Fibroblast of gingiva (primary cell): ENCODE data around the gene TMEM209.
A peak's percentile ranks its signal among the peaks of the same experiment; 100 is the strongest.
"Not testable (repeated sequence)": the region's sequence is repeated elsewhere in the genome, so short reads cannot be mapped to it uniquely, and the experiment has no call there.

Source experiments
- DNase-seq: peaks from one replicate; pipeline ENCODE4 v3.0.0-alpha.2; 2011; ENCODE audit warnings: low read depth

The TMEM209 gene

DNA sequence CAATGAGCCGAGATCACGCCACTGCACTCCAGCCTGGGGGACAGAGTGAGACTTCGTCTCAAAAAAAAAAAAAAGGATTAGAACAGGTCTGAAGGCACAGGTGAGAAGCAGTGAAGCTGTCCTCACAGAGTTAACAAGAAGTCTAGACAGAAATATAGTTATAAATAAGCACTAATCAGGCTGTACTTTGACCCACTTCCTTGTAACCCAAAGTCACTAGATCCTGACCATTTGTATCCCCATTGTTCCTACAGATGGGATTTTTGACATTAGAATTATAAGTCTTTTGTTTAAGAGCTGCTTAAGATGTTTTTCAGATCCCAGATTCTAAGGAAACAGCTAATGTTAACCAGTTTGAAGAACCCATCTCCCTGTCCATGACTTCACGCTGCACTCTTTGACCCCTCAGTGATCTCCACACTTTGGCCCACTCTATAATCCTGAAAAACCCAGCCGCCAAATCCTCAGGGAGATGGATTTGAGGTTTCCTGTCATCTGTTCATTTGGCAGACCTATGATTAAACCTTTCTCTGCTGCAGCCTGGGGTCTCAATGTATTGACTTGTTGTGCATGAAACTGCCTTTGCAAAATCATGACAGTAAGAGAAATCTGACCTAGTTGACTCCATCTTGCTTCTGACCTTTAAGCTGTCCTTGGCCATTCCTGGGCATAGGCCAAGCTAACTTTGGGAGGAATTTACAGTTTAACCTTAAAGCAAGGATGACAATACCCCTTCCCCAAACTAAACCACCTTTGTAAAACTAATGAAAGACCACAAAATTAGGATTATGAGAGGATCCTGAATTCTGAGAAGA is 13.8 kb upstream of the TMEM209 start:
- no peak for DNase-seq

GRCh38 chr7:130216750-130217149 is 11.5 kb upstream of the TMEM209 start:
- DNase-seq = no peak

- DNase-seq = no peak
Measured at GRCh38 chr7:130216025-130216424, 10.8 kb upstream of the TMEM209 start.

GRCh38 chr7:130213828-130214227 is 8.6 kb upstream of the TMEM209 start:
- no peak for DNase-seq

DNA sequence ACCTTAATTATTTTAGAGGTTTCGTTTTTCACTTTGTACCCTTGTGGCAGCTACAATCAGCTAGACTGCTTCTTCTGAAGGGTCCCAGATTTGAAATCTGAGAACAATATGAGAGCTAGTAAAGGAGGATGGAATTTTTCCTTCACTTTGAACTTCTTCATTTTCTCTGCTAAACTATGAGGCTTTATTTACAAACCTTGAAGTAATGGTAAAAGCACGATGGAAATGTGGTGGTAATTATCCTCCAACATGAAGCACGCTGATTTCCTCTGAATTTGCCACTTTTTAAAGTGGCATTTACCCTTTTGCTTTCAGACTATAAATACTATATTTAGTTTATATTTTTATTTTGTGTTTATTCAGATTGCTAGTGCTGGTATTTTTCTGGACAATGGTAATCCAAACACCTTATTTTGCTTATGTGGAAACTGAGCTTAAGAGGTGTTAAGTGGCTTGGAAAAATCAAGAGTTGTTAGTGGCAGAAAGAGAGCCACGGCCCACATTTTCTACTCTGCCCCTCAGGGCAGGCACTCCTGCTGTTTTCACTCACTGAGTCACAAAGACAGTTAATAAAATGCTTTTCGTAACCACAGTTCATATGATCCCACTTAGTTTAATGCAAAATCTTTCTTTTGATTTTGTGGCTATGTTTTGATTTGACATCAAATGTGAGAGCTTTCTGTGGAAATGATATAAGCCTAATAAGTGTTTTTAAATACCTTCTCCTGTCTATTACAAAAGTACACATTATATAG is 5.2 kb upstream of the TMEM209 start:
- peak; percentile 39 for DNase-seq

- peak; percentile 77 for DNase-seq
Measured at GRCh38 chr7:130208516-130208915, 3.3 kb upstream of the TMEM209 start.

DNA sequence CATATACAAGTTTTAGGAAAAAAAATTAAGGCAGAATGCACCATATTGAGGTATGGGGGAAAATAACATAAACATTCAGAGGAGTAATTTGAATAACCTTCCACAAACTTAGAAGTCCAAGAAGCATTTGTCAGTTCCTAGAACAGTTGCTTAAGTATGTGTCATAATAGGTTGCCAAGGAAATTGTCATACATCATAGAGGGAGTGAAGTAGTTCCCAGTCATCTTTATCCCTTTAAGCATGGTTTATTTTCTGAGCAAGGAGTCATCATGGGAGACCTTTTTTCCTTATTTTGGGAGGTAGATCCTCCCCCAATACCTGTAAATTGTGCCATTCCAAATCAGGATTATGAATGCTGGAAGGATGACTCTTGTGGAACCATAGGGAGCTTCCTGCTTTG is 2.4 kb upstream of the TMEM209 start, which contains the start of gene SSMEM1:
Gene SSMEM1, plus strand, starts transcription at position 219 of the 400 bp plus-strand sequence. Its CDS starts 51 bp downstream, at position 270.
- DNase-seq = peak; percentile 80

GRCh38 chr7:130207033-130207432 is 1.8 kb upstream of the TMEM209 start:
- no peak for DNase-seq

- DNase-seq = no peak
Measured at GRCh38 chr7:130201796-130202195, 3.4 kb downstream of the TMEM209 start.

DNA sequence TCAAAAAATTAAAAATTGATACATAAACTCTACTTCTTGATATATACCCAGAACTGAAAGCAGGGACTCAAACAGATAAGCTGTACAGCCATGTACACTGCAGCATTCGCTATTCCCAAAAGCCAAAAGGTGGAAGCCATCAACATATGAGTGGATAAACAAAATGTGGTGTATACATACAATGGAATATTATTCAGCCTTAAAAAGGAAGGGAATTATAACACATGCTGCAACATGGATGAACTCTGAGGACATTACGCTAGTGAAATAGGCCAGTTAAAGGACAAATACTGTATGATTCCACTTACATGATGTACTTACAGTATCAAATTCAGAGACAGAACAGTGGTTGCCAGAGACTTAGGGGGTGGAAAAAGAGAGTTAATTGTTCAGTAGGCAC is 8.1 kb downstream of the TMEM209 start:
- DNase-seq = no peak

DNA sequence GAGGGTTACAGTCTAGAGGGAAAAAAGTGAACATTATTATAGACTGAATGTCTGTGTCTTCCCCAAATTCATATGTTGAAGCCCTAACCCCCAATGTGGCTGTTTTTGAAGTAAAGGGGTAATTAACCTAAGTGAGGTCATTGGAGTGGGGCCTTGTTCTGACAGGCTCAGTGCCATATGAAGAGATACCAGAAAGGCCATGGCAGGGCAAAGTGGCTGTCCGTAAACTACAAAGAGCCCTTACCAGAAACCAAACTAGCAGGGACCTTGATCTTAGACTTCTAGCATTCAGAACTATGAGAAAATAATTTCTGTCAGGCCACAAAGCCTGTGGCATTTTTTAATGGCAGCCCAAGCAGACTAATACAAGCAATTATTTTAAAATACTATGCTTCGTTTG is 8.7 kb downstream of the TMEM209 start:
- no peak for DNase-seq

GRCh38 chr7:130195396-130195795 is 9.8 kb downstream of the TMEM209 start:
- no peak for DNase-seq

DNA sequence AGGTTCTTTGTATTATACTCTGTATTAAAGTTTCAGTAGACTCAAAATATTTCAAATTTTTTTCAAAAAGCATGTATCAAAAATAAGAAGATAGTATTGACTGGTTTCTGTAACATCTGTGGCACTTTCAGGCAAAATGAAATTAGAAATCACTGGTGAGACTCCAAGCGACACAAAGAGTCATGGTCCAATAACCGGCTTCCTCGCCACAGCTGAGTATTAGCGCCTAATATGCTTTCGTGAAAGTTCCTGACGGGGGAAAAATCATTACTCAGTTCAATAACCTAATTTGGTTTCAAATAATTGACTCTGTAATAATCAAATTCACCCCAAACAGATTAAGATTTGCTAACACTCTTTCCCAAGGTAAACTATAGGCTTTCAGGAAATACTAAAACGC is 13.4 kb downstream of the TMEM209 start:
- DNase-seq = no peak

GRCh38 chr7:130189343-130189742 is 15.9 kb downstream of the TMEM209 start:
- DNase-seq = peak; percentile 58

DNA sequence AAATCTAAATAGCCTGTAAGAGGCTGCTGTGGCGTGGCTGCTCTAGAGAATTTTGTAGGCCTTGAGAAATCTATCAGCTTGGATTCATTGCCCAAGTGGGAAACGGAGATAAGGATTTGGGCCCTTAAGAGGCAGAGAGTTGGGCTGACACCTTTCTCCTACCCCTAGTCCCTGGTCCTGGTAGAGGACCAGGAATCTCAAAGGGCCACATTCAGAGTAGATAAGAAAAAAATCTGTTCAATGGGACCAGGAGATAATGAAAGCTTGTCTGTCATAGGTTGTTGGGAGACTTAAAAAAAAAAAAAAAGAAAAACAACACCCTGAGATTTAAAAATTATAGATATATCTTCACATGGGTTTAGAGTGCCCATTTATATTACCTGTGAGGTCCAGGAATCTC is 17.8 kb downstream of the TMEM209 start:
- no peak for DNase-seq

- DNase-seq = not testable (repeated sequence)
Measured at GRCh38 chr7:130184349-130184748, 20.9 kb downstream of the TMEM209 start.

DNA sequence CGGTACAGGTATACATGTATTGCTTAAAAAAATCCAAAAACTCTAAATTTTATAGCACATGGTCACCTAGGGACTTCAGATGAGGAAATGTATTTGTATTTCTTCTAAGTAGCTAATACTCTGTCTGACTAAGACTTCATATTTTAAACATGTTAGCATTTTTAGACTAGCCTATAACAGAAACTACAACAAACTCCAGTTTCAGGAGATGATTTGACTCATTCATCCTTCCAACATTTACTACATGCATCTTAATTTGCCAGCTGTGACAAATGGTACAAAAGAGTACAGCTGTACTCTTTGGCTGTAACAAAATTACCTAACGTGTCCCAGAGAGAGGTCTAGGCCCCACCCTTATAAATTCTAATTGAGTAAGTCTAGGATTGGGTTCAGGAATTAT is 22.2 kb downstream of the TMEM209 start:
- DNase-seq = no peak

DNA sequence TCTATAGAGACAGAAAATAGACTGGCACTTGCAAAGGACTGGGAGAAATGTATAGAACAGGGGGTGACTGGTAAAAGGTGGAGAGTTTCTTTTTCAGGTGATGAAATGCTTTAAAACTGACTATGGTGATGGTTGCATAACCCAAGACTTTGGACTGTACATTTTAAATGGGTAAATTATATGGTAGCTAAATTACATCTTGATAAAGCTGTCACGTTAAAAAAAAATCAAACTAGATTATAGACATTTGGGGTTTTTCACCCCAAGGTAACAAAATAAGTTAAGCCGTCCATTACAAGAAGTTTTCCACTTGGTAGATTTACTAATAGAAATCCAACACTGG is 24.0 kb downstream of the TMEM209 start:
- no peak for DNase-seq

GRCh38 chr7:130180571-130181262 is 24.5 kb downstream of the TMEM209 start:
- no peak for DNase-seq

DNA sequence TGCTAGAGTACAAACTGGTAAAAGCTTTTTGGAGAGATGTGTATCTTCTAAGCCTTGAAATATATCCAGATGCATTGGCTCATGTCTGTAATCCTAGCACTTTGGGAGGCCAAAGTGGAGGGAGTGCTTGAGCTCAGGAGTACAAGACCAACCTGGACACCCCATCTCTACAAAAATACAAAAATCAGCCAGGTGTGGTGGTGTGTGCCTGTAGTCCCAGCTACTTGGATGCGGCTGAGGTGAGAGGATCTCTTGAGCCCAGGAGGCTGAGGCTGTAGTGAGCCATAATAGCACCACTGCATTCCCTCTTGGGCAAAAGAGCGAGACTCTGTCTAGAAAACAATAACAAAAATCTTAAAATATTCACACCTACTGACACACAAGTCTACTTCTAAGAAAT is 25.6 kb downstream of the TMEM209 start:
- no peak for DNase-seq

DNA sequence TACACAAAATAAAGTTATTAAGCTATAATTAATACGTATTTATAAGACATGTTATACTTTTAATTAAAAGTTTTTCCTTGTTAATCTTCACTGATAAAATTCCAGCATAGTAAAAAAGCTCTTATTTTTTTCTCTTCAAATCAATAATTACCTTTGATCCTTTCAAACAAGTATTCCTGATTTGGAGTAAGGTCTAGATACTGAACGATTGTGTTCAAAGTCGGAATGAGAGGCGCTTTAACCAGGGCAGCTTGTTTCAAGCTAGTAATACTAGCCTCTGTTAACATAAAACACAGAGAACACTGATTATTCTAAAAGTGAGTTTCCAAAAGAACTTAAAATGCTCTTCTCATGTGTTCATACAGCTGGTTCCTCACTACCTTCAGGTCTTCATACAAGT is 27.0 kb downstream of the TMEM209 start:
- DNase-seq = no peak

- no peak for DNase-seq
Measured at GRCh38 chr7:130174237-130174959, 30.8 kb downstream of the TMEM209 start.
